Bone marrow (tissue), 2 donors: ENCODE data around the gene CARM1.

Experiments used
- DNase-seq, 2 donors: peaks; one replicate each; lab custom pipeline; 2025; lab: John Stamatoyannopoulos, UW

CARM1 gene

DNA sequence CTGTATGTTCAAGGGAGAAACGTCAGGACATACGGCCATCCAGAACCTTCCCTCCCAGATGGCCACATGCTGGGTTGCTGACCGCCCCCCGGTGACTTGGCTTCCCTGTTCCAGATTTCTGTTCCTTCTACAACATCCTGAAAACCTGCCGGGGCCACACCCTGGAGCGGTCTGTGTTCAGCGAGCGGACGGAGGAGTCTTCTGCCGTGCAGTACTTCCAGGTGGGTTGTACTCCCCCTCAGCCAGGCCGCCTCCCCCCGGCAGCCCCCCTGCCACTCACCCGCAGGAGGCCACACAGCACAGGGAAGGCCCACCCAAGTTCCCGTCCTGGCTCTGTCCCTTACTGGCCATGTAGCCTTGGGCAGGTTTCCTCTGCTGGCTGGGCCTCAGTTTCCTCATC, 36.6 kb downstream of the CARM1 start:
- no peak for DNase-seq

DNA sequence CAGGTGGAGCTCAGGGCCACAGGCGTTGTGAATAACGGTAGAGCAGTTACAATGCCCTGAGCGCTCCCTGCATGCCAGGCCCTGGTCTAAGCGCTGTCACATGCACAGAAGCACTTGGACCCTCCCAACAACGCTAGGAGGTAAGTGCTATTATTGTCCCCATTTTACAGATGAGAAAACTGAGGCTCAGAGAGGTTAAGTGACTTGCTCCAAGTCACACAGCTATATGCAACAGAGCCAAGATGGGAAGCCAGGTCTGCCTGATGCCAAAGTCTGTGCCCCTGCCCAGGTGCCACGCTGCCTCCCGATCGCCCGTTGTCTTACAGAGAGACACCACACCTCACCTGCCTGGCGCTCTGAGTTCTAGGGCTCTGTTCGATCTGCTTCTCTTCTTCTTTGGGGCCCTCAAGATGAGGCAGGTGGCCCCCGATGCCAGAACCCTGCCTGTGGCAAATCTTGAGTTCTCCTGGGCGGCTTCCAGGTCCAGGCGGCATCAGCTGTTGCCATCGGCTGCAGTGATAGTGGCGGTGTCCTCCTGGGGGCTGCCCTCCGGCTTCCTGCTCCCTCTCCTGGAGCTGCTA, 37.1 kb downstream of the CARM1 start:
- no peak for DNase-seq

DNA sequence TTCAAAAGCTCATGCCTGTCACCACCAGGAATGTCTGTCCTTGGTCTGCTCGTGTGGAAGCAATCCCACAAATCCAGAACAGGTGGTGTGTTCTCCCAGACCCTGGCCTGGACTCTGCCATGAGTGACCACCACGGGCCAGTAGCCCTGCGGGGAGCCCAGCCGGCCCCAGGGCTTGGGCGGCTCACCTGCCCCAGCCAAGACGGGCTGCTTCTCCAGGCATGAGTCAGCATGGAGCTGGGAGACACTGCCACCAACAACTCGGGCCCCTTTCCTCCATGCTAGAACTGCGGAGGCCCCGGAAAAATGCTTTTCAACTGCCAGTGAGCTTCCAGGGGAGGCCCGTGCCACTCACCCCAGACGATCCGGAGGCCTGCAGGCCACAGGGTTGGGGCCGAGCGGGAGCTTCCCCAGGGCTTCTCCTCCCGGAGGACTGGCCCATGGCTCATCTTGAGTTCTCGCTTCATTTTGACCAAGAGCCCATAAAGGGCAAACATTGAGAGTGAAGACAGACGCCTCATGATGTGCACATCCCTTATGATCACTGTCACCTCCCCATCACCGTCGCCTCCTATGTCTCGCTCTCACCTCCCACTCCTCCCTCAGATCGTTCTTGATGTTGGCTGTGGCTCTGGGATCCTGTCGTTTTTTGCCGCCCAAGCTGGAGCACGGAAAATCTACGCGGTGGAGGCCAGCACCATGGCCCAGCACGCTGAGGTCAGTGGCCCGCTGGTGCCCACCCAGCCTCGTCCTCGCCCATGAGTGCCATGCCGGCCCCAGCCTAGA, 40.4 kb downstream of the CARM1 start:
- no peak for DNase-seq

GRCh38 chr19:10912619-10913018, 41.3 kb downstream of the CARM1 start:
- no peak for DNase-seq

GRCh38 chr19:10913716-10914340, 42.5 kb downstream of the CARM1 start:
- DNase-seq: no peak

DNA sequence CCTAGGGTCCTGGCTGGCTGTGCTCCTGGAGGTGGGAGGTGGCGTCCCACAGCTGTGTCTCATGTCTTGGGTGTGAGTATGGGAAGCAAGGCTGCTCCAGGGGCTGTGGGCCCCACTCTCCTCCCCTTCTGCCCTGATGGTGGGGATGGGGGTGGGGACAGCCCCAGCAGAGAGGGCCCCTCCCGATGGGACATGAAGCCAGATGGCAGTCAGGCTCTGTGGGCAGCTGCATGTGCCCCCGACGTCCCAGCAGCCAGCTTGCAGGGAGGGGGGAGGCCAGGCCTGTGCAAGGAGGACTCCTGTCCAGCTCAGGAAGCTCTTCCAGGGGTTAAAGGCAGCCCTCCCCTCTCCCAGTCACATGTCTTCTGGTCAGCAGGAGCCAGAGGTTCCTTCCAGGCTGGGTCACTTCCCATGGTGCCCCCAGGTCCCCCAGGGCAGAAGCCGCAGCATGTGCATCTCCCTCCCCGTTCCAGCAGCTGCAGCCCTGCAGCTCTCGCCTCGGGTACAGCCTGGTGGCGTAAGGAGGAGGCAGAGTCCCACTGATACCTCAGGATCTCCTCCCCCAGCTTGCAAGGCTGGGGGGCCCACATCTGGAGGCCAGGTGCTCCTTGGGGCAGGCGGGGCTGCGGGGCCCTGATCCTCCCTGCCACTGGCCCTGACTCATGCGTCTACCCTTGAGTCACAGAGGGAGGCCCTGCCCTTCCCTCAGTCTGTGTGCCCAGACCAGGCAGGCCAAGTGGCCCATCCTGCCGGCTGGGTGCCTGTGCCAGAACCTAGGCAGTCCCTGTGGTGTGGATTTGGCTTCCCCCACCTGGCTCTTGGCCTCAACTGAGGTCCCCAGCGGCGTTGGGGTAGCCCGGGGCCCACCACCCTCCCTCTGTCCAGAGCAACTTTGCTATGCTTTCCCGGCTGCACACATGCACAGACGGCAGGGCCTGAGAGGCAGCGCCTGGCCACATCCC, 44.1 kb downstream of the CARM1 start:
- no peak for DNase-seq

DNA sequence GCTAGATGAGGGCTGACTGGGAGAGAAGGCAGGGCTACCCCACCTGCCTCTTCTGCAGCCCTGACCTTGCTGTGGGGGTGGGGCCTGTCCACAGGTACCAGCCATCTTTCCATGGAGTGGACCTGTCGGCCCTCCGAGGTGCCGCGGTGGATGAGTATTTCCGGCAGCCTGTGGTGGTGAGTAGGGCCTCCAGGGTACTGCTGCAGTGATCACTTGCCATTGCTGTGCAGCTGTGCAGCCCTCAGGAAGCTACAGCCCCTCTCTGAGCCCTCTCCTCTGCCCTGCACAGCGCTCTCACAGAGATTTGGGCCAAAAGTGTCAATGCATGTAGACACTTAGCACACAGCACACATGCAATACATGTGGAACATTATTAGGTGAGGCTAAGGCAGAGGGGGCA, 45.2 kb downstream of the CARM1 start:
- no peak for DNase-seq

GRCh38 chr19:10918359-10918758, 47.0 kb downstream of the CARM1 start:
- DNase-seq: no peak

- DNase-seq: no peak
These were observed 48.3 kb downstream of the CARM1 start for GRCh38 chr19:10919352-10920287.

DNA sequence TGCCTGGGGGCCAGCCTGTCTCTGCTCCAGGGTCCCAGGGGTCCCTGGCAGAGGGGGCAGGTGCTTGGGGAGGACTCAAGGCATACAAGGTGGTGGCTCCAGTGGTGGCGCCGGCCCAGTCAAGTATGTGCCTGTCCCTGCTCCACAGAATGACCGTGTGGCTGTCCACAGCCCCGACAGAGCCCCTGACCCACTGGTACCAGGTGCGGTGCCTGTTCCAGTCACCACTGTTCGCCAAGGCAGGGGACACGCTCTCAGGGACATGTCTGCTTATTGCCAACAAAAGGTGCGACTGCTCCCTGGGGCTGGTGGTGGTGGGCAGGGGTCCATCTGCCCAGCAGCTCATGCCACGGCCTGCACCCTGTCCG, 48.9 kb downstream of the CARM1 start:
- no peak for DNase-seq

GRCh38 chr19:10920781-10921180, 49.4 kb downstream of the CARM1 start:
- DNase-seq: no peak

DNA sequence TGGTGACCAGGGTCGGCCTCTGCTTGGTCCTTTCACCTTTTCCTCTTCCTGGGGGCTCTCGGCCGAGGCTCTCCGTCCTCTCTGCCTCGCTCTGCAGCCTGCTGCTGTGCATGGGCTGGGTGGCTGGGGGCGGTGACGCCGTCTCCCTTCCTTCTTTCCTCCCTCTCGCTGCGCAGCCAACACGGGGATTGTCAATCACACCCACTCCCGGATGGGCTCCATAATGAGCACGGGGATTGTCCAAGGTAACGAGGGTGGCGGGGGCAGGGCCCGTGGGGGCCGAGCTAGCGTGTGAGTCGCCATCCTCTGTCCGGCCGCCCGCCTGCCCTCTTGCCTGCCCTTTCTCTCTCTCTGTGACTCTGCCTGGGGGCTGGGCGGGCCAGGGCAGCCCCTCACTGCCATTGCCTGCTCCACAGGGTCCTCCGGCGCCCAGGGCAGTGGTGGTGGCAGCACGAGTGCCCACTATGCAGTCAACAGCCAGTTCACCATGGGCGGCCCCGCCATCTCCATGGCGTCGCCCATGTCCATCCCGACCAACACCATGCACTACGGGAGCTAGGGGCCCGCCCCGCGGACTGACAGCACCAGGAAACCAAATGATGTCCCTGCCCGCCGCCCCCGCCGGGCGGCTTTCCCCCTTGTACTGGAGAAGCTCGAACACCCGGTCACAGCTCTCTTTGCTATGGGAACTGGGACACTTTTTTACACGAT, 50.0 kb downstream of the CARM1 start:
- DNase-seq: no peak

DNA sequence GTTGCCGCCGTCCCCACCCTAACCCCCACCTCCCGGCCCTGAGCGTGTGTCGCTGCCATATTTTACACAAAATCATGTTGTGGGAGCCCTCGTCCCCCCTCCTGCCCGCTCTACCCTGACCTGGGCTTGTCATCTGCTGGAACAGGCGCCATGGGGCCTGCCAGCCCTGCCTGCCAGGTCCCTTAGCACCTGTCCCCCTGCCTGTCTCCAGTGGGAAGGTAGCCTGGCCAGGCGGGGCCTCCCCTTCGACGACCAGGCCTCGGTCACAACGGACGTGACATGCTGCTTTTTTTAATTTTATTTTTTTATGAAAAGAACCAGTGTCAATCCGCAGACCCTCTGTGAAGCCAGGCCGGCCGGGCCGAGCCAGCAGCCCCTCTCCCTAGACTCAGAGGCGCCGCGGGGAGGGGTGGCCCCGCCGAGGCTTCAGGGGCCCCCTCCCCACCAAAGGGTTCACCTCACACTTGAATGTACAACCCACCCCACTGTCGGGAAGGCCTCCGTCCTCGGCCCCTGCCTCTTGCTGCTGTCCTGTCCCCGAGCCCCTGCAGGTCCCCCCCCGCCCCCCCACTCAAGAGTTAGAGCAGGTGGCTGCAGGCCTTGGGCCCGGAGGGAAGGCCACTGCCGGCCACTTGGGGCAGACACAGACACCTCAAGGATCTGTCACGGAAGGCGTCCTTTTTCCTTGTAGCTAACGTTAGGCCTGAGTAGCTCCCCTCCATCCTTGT, 50.7 kb downstream of the CARM1 start:
- no peak for DNase-seq

DNA sequence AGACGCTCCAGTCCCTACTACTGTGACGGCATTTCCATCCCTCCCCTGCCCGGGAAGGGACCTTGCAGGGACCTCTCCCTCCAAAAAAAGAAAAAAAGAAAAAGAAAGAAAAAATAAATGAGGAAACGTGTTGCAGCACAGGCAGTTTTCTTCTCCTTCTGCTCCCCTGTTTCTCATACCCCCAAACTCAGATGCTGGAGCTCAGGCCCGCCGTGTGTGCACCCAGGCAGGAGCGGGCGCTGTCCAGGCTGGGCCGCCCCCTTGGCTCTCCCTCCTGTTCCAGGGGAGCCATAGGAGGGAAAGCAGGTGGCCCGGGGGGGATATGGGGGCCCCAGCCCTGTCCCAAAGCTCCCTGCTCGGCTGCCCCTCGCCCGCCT, 51.3 kb downstream of the CARM1 start:
- no peak for DNase-seq

- DNase-seq: no peak
These were observed 52.1 kb downstream of the CARM1 start for GRCh38 chr19:10923260-10924112.

GRCh38 chr19:10924597-10924996, 53.2 kb downstream of the CARM1 start:
- no peak for DNase-seq

DNA sequence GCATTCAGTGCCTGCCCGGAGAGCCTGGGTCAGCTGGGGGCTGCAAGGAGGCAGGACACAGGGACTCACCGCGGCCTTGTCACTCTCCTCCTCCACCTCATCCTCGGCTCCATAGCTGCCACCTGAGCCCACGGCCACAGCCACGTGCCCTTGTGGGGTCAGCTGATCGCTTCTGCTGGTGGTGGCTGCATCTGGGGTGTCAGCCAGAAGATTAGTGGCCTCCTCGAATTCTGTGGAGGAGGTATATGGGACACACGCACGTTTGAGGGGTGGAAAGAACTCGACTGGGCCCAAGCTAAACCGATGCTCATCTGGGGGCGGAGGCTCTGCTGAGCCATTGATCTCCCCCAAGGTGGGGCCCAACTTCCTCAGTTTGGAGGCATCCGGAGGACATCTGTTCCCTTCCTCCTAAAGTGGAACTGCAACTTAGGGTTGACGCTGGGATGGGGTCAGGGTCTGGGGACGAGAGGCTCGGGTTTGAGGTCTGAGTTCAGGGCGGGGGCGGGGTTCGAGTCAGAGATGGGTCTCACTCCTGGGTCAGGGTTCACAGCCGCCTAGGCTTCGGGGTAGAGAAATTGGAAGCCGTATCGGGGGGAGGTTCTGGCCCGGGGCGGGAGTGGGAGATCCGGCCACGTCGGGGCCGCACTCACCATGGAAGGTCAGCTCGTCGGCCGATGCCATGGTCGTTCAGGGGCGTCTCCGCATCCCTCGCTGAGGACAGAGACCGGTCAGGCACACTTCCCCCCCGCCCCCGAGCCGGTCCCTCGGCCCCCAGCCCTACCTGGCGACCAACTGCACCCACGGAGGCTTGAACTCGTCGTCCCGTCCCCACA, 56.6 kb downstream of the CARM1 start:
- DNase-seq: no peak
